Central memory CD8-positive, alpha-beta T cell (primary cell): ENCODE results near the gene PLK2.

Experiments
- ATAC-seq: fragments of 150-1000 bp; cut with Tn5 transposase; replicated peaks from 2 replicates; pipeline ENCODE4 v1.10.0; 2022; ENCODE audit warnings: mild to moderate bottlenecking, moderate FRiP score, moderate number of reproducible peaks; ENCODE audit not compliant: poor library complexity, severe bottlenecking; ENCODE audit errors: extremely low read depth
- DNase-seq, 2 donors: peaks; one replicate each; pipeline ENCODE4 v3.0.0; 2021; ENCODE audit warnings: low spot score in 2 of 2
- H3K27ac Mint-ChIP-seq: one replicate; pipeline ENCODE4 v1.8.0; 2022; ENCODE audit warnings: low read depth, mild to moderate bottlenecking, moderate library complexity, mixed read lengths
- H3K27me3 Mint-ChIP-seq: one replicate; pipeline ENCODE4 v1.8.0; 2022; ENCODE audit warnings: mixed read lengths
- H3K36me3 Mint-ChIP-seq: one replicate; pipeline ENCODE4 v1.8.0; 2022; ENCODE audit warnings: mild to moderate bottlenecking, moderate library complexity, mixed read lengths; ENCODE audit not compliant: insufficient read depth
- H3K4me1 Mint-ChIP-seq: one replicate; pipeline ENCODE4 v1.8.0; 2022; ENCODE audit warnings: mixed read lengths
- H3K4me3 Mint-ChIP-seq: one replicate; pipeline ENCODE4 v1.8.0; 2022; ENCODE audit warnings: mild to moderate bottlenecking, moderate library complexity, mixed read lengths
- H3K9me3 Mint-ChIP-seq: one replicate; pipeline ENCODE4 v1.8.0; 2022; ENCODE audit warnings: mixed read lengths

The PLK2 gene

GRCh38 chr5:58453306-58453705 lies 6.6 kb downstream of the PLK2 start:
- H3K27ac Mint-ChIP-seq, result no peak overlapping the region
- peaks cover 3% of the 10 kb centered on the region for H3K36me3 Mint-ChIP-seq
- H3K4me3 Mint-ChIP-seq, result no peak overlapping the region
- no peaks in the 10 kb centered on the region for H3K4me1 Mint-ChIP-seq
- DNase-seq (no peak), ATAC-seq (no peak)
- peaks cover 25% of the 10 kb centered on the region for H3K27me3 Mint-ChIP-seq
- H3K9me3 Mint-ChIP-seq, result no peaks in the 10 kb centered on the region

GRCh38 chr5:58452566-58453258 lies 7.2 kb downstream of the PLK2 start:
- Mint-ChIP-seq H3K27me3 (peaks cover 19% of the 10 kb centered on the region), H3K9me3 (no peaks in the 10 kb centered on the region), H3K4me3 (no peak overlapping the region), H3K27ac (no peak overlapping the region), H3K36me3 (no peaks in the 10 kb centered on the region), H3K4me1 (no peaks in the 10 kb centered on the region)
- DNase-seq (no peak), ATAC-seq (no peak)

GRCh38 chr5:58451732-58452565 lies 7.9 kb downstream of the PLK2 start:
- peaks cover 20% of the 10 kb centered on the region for H3K27me3 Mint-ChIP-seq
- H3K4me1 Mint-ChIP-seq, result no peaks in the 10 kb centered on the region
- H3K9me3 Mint-ChIP-seq, result no peaks in the 10 kb centered on the region
- peaks cover 1% of the 10 kb centered on the region for H3K36me3 Mint-ChIP-seq
- H3K27ac Mint-ChIP-seq, result no peak overlapping the region
- no peak overlapping the region for H3K4me3 Mint-ChIP-seq
- DNase-seq, result no peak
- no peak for ATAC-seq

GRCh38 chr5:58450811-58451629 lies 8.9 kb downstream of the PLK2 start:
- Mint-ChIP-seq H3K27ac (no peak overlapping the region), H3K4me1 (no peaks in the 10 kb centered on the region), H3K9me3 (no peaks in the 10 kb centered on the region), H3K4me3 (no peak overlapping the region), H3K36me3 (peaks cover 2% of the 10 kb centered on the region), H3K27me3 (peaks cover 29% of the 10 kb centered on the region)
- DNase-seq (no peak), ATAC-seq (no peak)

- Mint-ChIP-seq H3K4me3 (no peak overlapping the region), H3K9me3 (no peaks in the 10 kb centered on the region), H3K4me1 (no peaks in the 10 kb centered on the region), H3K27me3 (peaks cover 31% of the 10 kb centered on the region), H3K27ac (no peak overlapping the region), H3K36me3 (peaks cover 2% of the 10 kb centered on the region)
- DNase-seq (no peak), ATAC-seq (no peak)
These were observed 9.9 kb downstream of the PLK2 start for GRCh38 chr5:58450018-58450417.

GRCh38 chr5:58447226-58447625 lies 12.7 kb downstream of the PLK2 start:
- H3K36me3 Mint-ChIP-seq, result peaks cover 2% of the 10 kb centered on the region
- H3K27ac Mint-ChIP-seq, result no peak overlapping the region
- ATAC-seq (no peak), DNase-seq (no peak)
- no peaks in the 10 kb centered on the region for H3K4me1 Mint-ChIP-seq
- no peak overlapping the region for H3K4me3 Mint-ChIP-seq
- peaks cover 23% of the 10 kb centered on the region for H3K27me3 Mint-ChIP-seq
- H3K9me3 Mint-ChIP-seq, result no peaks in the 10 kb centered on the region

GRCh38 chr5:58446024-58446423 lies 13.9 kb downstream of the PLK2 start:
- Mint-ChIP-seq H3K4me1 (no peaks in the 10 kb centered on the region), H3K4me3 (no peak overlapping the region), H3K36me3 (peaks cover 2% of the 10 kb centered on the region), H3K9me3 (no peaks in the 10 kb centered on the region), H3K27ac (no peak overlapping the region), H3K27me3 (peaks cover 13% of the 10 kb centered on the region)
- no peak for ATAC-seq
- no peak for DNase-seq

- Mint-ChIP-seq H3K4me3 (no peak overlapping the region), H3K9me3 (no peaks in the 10 kb centered on the region), H3K27me3 (peaks cover 13% of the 10 kb centered on the region), H3K4me1 (no peaks in the 10 kb centered on the region), H3K27ac (no peak overlapping the region), H3K36me3 (peaks cover 2% of the 10 kb centered on the region)
- DNase-seq (no peak), ATAC-seq (no peak)
These were observed 15.1 kb downstream of the PLK2 start for GRCh38 chr5:58444805-58445204.

GRCh38 chr5:58440901-58441460 lies 18.9 kb downstream of the PLK2 start:
- Mint-ChIP-seq H3K4me1 (no peaks in the 10 kb centered on the region), H3K9me3 (no peaks in the 10 kb centered on the region), H3K4me3 (no peak overlapping the region), H3K27ac (no peak overlapping the region), H3K36me3 (no peaks in the 10 kb centered on the region), H3K27me3 (peaks cover 2% of the 10 kb centered on the region)
- no peak for ATAC-seq
- no peak for DNase-seq

GRCh38 chr5:58439094-58439644 lies 20.7 kb downstream of the PLK2 start:
- Mint-ChIP-seq H3K4me1 (no peaks in the 10 kb centered on the region), H3K4me3 (no peak overlapping the region), H3K27ac (no peak overlapping the region)

GRCh38 chr5:58437661-58438060 lies 22.2 kb downstream of the PLK2 start:
- H3K27ac Mint-ChIP-seq, result no peak overlapping the region
- H3K4me1 Mint-ChIP-seq, result no peaks in the 10 kb centered on the region
- no peaks in the 10 kb centered on the region for H3K36me3 Mint-ChIP-seq
- DNase-seq (no peak), ATAC-seq (no peak)
- no peaks in the 10 kb centered on the region for H3K27me3 Mint-ChIP-seq
- H3K4me3 Mint-ChIP-seq, result no peak overlapping the region
- no peaks in the 10 kb centered on the region for H3K9me3 Mint-ChIP-seq

More at GRCh38 chr5:58439094-58439644, 20.7 kb downstream of the PLK2 start:
- no peaks in the 10 kb centered on the region for H3K36me3 Mint-ChIP-seq
- no peak for DNase-seq
- no peaks in the 10 kb centered on the region for H3K9me3 Mint-ChIP-seq
- no peak for ATAC-seq
- no peaks in the 10 kb centered on the region for H3K27me3 Mint-ChIP-seq

- DNase-seq, result no peak
- no peaks in the 10 kb centered on the region for H3K9me3 Mint-ChIP-seq
- no peak for ATAC-seq
- H3K27ac Mint-ChIP-seq, result no peak overlapping the region
- no peaks in the 10 kb centered on the region for H3K4me1 Mint-ChIP-seq
- peaks cover 9% of the 10 kb centered on the region for H3K27me3 Mint-ChIP-seq
- H3K36me3 Mint-ChIP-seq, result no peaks in the 10 kb centered on the region
- no peak overlapping the region for H3K4me3 Mint-ChIP-seq
These were observed 28.1 kb downstream of the PLK2 start for GRCh38 chr5:58431832-58432231.
